CD14-positive monocyte (primary cell): ENCODE data around the gene IL19. TPM values are rescaled to one million over a fixed set of nuclear protein-coding genes. Genes with fewer than 3 reads are reported as not detected.
A peak's percentile ranks its signal among the peaks of the same experiment; 100 is the strongest.

Experiments used
- DNase-seq, 3 donors: peaks; one replicate each; pipeline ENCODE4 v3.0.0-alpha.2; 2011 to 2022
- H2AFZ ChIP-seq: 2 replicates; pipeline ENCODE4 v1.6.0; 2012; ENCODE audit warnings: mild to moderate bottlenecking, low read depth, low read length, inconsistent platforms; ENCODE audit not compliant: insufficient read depth, poor library complexity, severe bottlenecking
- H3K27ac ChIP-seq, 2 donors: 1 replicate in 1 of 2; 2 replicates in 1 of 2; pipeline ENCODE4 v1.5.1; 2012 to 2013; ENCODE audit warnings: low read length in 2 of 2, control low read depth in 1 of 2, inconsistent platforms in 1 of 2, low read depth in 1 of 2, mild to moderate bottlenecking in 1 of 2
- H3K27me3 ChIP-seq, 2 donors: one replicate each; pipeline versions ENCODE4 v1.6.0 to v1.6.1; 2011 to 2013; ENCODE audit warnings: low read length in 2 of 2; ENCODE audit not compliant: control insufficient read depth in 2 of 2, insufficient read depth in 2 of 2
- H3K36me3 ChIP-seq, 2 donors: replicated peaks in 1 of 2; 1 replicate in 1 of 2; 2 replicates in 1 of 2; pipeline versions ENCODE4 v1.5.1 to v1.6.1; 2012 to 2013; ENCODE audit warnings: low read length in 2 of 2, control low read depth in 1 of 2, inconsistent platforms in 1 of 2, mild to moderate bottlenecking in 1 of 2; ENCODE audit not compliant: insufficient read depth in 2 of 2, control insufficient read depth in 1 of 2
- H3K4me1 ChIP-seq, 2 donors: 1 replicate in 1 of 2; 2 replicates in 1 of 2; pipeline versions ENCODE4 v1.5.1 to v1.6.1; 2012 to 2013; ENCODE audit warnings: low read length in 2 of 2, control low read depth in 1 of 2, inconsistent platforms in 1 of 2, mild to moderate bottlenecking in 1 of 2, moderate library complexity in 1 of 2; ENCODE audit not compliant: insufficient read depth in 2 of 2, control insufficient read depth in 1 of 2
- H3K4me2 ChIP-seq: replicated peaks from 2 replicates; pipeline ENCODE3; 2012; ENCODE audit warnings: low read length, moderate library complexity, mild to moderate bottlenecking; ENCODE audit not compliant: poor library complexity, severe bottlenecking; ENCODE audit errors: extremely low read depth
- H3K4me3 ChIP-seq, 3 experiments: fragments of 200-600 bp in 1 of 3; sonication (generic) in 1 of 3; replicated peaks in 1 of 3; 1 replicate in 2 of 3; 2 replicates in 1 of 3; pipeline ENCODE4 v1.5.1; 2011 to 2013; ENCODE audit warnings: low read length in 3 of 3, mild to moderate bottlenecking in 3 of 3, control low read depth in 2 of 3, low read depth in 2 of 3, inconsistent platforms in 1 of 3, moderate library complexity in 1 of 3
- H3K79me2 ChIP-seq: 2 replicates; pipeline ENCODE4 v1.6.0; 2012; ENCODE audit warnings: mild to moderate bottlenecking, control low read depth, inconsistent platforms, low read length, moderate library complexity; ENCODE audit not compliant: insufficient read depth
- H3K9ac ChIP-seq: 2 replicates; pipeline ENCODE4 v1.6.0; 2017; ENCODE audit warnings: low read length, mild to moderate bottlenecking; ENCODE audit not compliant: insufficient read depth, poor library complexity, severe bottlenecking
- H3K9me3 ChIP-seq, 2 donors: replicated peaks in 1 of 2; 1 replicate in 1 of 2; 2 replicates in 1 of 2; pipeline versions ENCODE4 v1.5.1 to v1.6.1; 2012 to 2013; ENCODE audit warnings: low read length in 2 of 2, control low read depth in 1 of 2; ENCODE audit not compliant: control insufficient read depth in 1 of 2, insufficient read depth in 1 of 2
- H4K20me1 ChIP-seq: 2 replicates; pipeline ENCODE4 v1.6.0; 2012; ENCODE audit warnings: mild to moderate bottlenecking, low read length, control low read depth, moderate library complexity; ENCODE audit not compliant: insufficient read depth
- H3K27ac Mint-ChIP-seq, 7 donors: one replicate each; pipeline ENCODE4 v1.8.0; 2020; ENCODE audit warnings: mild to moderate bottlenecking in 7 of 7, mixed read lengths in 7 of 7, moderate library complexity in 6 of 7, inconsistent platforms in 2 of 7
- H3K27me3 Mint-ChIP-seq, 3 donors: one replicate each; pipeline ENCODE4 v1.8.0; 2021 to 2022; ENCODE audit warnings: low read depth in 3 of 3, mild to moderate bottlenecking in 3 of 3, mixed read lengths in 3 of 3, moderate library complexity in 3 of 3, inconsistent platforms in 1 of 3
- H3K36me3 Mint-ChIP-seq, 2 donors: one replicate each; pipeline ENCODE4 v1.8.0; 2020; ENCODE audit warnings: mixed read lengths in 2 of 2, inconsistent platforms in 1 of 2, mild to moderate bottlenecking in 1 of 2
- H3K4me1 Mint-ChIP-seq: one replicate; pipeline ENCODE4 v1.8.0; 2020; ENCODE audit warnings: mild to moderate bottlenecking, mixed read lengths
- H3K4me3 Mint-ChIP-seq, 2 donors: one replicate each; pipeline ENCODE4 v1.8.0; 2020; ENCODE audit warnings: mild to moderate bottlenecking in 2 of 2, mixed read lengths in 2 of 2, moderate library complexity in 1 of 2
- H3K9me3 Mint-ChIP-seq, 7 donors: one replicate each; pipeline ENCODE4 v1.8.0; 2020 to 2022; ENCODE audit warnings: mixed read lengths in 7 of 7, mild to moderate bottlenecking in 6 of 7, moderate library complexity in 6 of 7, inconsistent platforms in 2 of 7
- CTCF ChIP-seq: fragments of 200-600 bp; IDR thresholded peaks from one replicate; pipeline ENCODE4 v1.8.0; 2022; ENCODE audit warnings: antibody characterized with exemption, mild to moderate bottlenecking
- WGBS: methylation state at CpG from one replicate; pipeline ENCODE4 v1.1.5; 2013; ENCODE audit warnings: missing lambda C conversion rate; ENCODE audit not compliant: insufficient coverage; 5-methylcytosine and 5-hydroxymethylcytosine counted together
- intact Hi-C, 2 donors: fragments of 100-400 bp; cut with micrococcal nuclease; formaldehyde crosslinking; loops; one replicate each; pipeline versions ENCODE4 v1.15.0 to v1.15.1; 2023
- polyA plus RNA-seq, 3 donors: library from polyadenylated mRNA; depleted of rRNA in 1 of 3; unstranded in 2 of 3; stranded (reverse) in 1 of 3; fragments of 300-500 nt in 2 of 3; fragments of >200 nt in 1 of 3; fragmentation: Illumina TruSeq in 2 of 3; gene quantifications; 1 replicate in 2 of 3; 2 replicates in 1 of 3; pipeline ENCODE4 v1.2.3, GENCODE V29; 2012 to 2021

Gene IL19
- polyA plus RNA-seq, 3 donors = 0.41 TPM; not detected in 2

- WGBS = 100% methylated on average over 1 of the region's 3 CpGs
- Histone ChIP-seq H3K27me3 (no peaks in the 10 kb centered on the region), H3K27ac (peak overlapping the region in 1 of 2 donors; percentile 55), H3K79me2 (no peaks in the 10 kb centered on the region), H3K4me1 (peaks cover 43 to 46% of the 10 kb centered on the region in 2 donors), H3K9me3 (no peaks in the 10 kb centered on the region), H3K36me3 (no peaks in the 10 kb centered on the region), H3K4me3 (no peak overlapping the region), H3K4me2 (peak overlapping the region; percentile 12), H2AFZ (no peak overlapping the region), H3K9ac (no peak overlapping the region), H4K20me1 (no peaks in the 10 kb centered on the region)
- Mint-ChIP-seq H3K36me3 (no peaks in the 10 kb centered on the region), H3K27me3 (peaks cover 2 to 13% (median 4%) of the 10 kb centered on the region in 3 donors), H3K27ac (peak overlapping the region; percentile 46 to 87 (median 78)), H3K9me3 (no peaks in the 10 kb centered on the region), H3K4me1 (peaks cover 45% of the 10 kb centered on the region), H3K4me3 (no peak overlapping the region)
- TF ChIP-seq CTCF = no peak
- intact Hi-C loops = loop anchor here in 1 of 2 donors (10.0 kb wide), 1 partner anchor 60 kb away; the partner anchor contains the start of genes IL10 and IL19
- DNase-seq = no peak
Measured at GRCh38 chr1:206835186-206835585, 64.6 kb downstream of the IL19 start.

GRCh38 chr1:206836111-206836510 lies 65.5 kb downstream of the IL19 start:
- H3K9me3 ChIP-seq = no peaks in the 10 kb centered on the region
- Mint-ChIP-seq H3K27ac (no peak overlapping the region), H3K4me3 (no peak overlapping the region), H3K36me3 (no peaks in the 10 kb centered on the region), H3K4me1 (peaks cover 43% of the 10 kb centered on the region), H3K9me3 (no peaks in the 10 kb centered on the region), H3K27me3 (peaks cover 2 to 13% (median 4%) of the 10 kb centered on the region in 3 donors)
- no peak for TF ChIP-seq CTCF
- peaks cover 43 to 45% of the 10 kb centered on the region in 2 donors for H3K4me1 ChIP-seq
- no peaks in the 10 kb centered on the region for H4K20me1 ChIP-seq
- H3K9ac ChIP-seq = no peak overlapping the region
- H3K27me3 ChIP-seq = no peaks in the 10 kb centered on the region
- no peak overlapping the region for H3K27ac ChIP-seq
- intact Hi-C loops = loop anchor here in 1 of 2 donors (10.0 kb wide), 1 partner anchor 61 kb away; the partner anchor contains the start of genes IL10 and IL19
- no peak overlapping the region for H3K4me3 ChIP-seq
- no peak overlapping the region for H3K4me2 ChIP-seq
- WGBS = no CpG with 5 or more reads among the region's 2 CpGs
- no peaks in the 10 kb centered on the region for H3K79me2 ChIP-seq
- DNase-seq = no peak
- H3K36me3 ChIP-seq = no peaks in the 10 kb centered on the region
- no peak overlapping the region for H2AFZ ChIP-seq
